NCI-H82 treated with DMSO at 0.1 percent for 48 hours (cell line): ENCODE data around the gene GLI2.

Source experiments
- DNase-seq: peaks from one replicate; lab custom pipeline; 2025; ENCODE audit not compliant: unreplicated experiment; lab: John Stamatoyannopoulos, UW

Gene GLI2

GRCh38 chr2:120754067-120754960 is 18.6 kb downstream of the GLI2 start:
- no peak for DNase-seq

DNA sequence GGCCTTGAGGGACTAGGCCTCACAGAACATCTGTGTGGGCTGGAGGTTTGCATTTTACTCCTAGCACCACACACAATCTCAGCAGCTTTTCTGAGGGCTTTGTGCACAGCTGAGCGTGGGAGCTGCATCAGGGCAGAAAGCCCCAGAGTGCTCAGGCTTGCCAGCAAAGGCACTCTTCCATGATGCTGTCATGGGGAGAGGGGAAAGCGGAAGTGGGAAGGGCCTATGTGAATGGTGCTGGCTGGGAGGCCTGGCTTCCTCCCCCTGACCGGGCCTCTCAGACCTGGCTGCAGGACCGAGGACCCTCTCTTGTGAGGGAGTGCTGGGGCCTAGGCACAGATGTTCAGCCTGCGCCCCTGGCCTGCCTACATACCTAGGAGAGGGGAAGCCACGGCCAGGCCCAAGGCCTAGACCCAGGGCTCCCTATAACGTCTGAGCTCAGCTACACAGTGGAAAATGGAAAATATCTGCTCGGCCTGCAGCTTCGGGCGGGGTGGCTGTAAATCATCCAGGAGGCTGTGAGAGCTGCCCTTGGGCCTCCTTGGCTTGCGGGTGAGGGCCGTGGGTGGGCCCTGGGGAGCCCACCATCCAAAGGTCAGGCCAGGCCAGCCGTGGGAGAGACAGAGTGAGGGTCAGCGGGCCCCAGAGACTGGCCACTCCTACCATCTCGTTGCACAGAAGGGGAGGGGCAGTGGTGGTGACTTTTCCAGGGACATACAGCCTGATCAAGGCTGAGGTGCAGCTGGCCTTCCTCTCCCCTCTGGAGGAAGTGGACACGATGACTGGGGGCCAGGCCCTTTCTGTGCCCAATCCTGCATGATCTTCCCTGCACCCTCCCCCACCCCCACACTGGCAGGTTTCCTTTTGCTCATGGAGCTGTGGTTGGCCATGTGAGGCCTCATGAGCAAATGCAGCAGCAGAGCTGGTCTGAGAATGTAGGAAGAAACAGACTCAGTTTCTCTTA is 22.8 kb downstream of the GLI2 start:
- no peak for DNase-seq

GRCh38 chr2:120759543-120760331 is 24.1 kb downstream of the GLI2 start:
- DNase-seq = no peak

DNA sequence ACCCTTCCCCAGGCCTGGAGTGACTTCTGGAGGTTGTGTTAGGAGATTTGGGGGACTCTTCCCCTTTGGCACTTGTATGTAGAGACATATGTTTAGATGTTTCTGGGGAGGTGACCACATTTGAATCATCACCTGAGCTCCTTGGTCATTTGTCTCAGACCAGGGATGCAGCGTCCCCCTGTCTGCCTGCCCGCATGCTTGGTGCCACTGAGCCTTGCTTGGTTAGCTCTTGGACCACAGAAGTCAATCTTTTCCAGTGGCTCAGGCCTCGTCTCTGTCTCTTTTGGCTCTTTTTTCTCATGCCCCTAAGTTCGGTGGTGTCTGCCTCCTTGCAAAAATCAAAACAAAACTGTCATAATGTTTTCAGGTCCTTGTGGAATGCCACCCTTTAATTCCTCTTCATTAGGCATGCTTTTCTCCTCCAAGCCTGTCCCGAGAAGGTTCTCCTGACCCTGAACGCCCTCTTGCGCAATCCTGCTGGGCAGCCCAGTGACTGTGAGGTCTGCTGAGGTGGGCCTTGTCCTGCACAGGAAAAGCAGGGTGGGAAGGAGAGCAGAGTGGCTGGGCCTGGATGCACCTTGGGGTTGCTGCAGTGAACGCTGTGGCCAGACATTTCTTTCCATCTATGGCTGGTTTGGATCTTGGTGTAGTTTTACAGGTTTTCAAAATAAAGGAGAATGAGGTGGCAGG is 24.9 kb downstream of the GLI2 start:
- DNase-seq = no peak

DNA sequence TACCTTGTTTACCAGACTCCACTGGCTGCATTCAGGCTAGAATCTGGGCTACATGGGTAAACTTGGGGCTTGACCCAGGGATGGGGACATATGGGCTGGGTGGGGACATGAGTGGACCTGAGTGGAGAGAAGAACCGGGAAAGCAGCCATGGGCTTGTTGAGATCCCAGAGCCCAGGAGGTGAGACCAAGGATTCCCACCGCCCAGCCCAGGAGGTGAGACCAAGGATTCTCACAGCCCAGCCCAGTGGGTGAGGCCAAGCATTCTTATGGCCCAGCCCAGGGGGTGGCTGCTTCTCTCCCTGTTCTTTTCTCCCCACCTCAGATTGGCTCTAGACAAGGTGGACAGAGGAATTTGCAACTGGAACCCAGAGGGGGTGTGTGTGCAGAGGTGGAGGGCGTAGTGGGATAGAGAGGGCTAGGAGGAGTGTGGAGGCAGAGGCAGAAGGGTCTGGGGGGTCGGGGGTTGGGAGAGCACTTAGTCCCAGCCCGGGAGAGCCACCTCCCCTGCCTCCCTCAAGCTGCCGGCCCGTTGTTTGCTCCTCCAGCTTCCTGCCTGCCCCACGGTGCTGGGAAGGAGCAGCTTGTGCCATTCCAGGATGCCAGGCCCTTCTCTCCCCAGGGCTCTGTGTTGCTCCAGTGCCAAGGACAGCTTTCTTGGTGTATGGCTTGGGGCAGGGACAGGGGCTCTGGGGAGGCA is 25.6 kb downstream of the GLI2 start:
- DNase-seq = no peak

DNA sequence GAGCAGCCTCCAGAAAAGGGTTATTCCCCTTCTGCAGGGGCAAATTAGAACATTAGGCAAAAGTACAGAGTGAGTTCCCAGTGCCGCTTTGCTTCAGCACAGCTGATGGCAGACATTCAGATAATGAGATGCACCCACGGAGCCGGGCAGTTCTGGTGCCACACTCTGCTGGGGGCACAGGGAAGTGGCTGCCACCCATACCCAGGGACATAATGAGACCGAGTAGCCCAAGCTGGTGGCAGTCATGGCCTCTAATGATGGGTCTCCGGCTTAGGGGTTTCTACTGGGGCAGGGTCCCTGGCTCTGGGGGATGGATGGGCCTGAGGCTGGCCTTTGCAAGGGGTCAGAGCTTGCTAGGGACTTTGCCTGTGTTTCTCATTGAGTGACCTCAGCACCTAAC is 26.2 kb downstream of the GLI2 start:
- DNase-seq = no peak

DNA sequence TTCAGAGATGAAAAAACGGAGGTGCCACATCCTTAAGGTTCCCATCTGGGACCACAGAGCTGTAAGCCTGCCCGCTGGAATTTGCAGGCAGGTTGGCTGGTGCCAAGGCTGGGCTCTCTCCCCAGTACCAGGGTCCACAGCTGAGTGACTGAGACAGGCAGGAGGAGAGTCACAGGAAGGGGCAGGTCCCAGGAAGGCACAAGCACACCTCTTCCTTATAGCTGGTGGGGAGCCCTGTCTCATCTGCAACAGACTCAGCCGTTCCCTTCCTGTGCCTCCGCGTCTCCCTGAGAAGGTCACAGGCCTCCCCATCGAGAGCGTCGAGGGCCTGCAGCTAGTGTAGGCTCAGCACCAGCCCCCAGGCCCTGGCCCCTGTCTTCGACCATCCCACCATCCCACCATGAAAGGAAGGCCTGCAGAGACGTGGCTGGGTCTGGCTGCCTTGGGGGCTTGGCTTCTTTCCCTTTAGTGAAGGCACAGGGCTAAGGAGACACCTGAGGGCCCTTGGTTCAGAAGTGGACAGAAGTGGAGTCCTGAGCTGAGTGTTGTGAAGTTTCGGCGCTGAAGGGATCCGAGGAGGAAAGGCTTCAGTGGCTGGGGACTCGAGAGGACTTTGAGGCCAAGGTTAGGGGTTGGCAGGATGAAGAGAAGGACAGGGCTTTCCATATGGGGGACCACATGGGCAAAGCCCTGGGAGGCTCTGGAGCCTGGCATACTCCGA is 26.8 kb downstream of the GLI2 start:
- DNase-seq = no peak

DNA sequence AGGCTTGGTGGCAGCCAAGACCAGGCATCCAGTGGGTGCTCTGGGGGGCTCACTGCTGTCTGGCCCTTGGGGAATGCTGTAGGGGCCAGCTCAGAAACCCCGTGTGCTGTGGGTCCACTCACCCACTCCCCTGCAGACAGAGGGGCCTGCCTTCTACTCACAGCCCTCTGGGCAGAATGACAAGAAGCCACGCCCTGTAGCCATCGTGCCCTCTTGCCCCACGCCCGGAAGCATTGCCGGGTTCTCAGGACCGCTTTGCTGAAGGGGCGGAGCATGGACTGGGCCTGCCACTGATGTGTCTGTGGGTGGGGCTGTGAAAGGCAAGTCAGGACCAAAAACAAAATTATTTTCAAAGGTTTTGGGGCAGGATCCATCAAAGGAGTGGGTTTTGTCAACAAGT is 27.8 kb downstream of the GLI2 start:
- DNase-seq = no peak

DNA sequence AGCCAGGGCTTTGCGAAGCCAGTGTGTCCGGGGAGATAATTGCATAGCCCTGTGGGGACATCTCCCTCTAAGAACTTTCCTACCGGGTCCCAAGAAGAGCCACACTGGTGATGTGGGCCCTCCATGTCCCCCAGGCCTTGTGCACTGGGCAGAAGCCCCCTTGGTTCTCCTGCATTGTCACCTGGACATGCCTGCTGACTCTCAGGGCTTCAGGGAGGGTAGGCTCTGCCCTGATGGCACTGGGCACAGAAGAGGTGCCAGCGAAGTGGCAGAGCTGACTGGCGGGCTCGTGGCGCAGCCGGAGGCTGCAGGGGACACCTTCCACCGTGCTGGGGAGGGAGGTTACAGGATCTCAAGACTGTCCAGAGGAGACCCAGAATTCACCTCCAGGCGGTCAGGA is 28.3 kb downstream of the GLI2 start:
- DNase-seq = no peak

- DNase-seq = no peak
Measured at GRCh38 chr2:120764492-120764891, 28.8 kb downstream of the GLI2 start.

DNA sequence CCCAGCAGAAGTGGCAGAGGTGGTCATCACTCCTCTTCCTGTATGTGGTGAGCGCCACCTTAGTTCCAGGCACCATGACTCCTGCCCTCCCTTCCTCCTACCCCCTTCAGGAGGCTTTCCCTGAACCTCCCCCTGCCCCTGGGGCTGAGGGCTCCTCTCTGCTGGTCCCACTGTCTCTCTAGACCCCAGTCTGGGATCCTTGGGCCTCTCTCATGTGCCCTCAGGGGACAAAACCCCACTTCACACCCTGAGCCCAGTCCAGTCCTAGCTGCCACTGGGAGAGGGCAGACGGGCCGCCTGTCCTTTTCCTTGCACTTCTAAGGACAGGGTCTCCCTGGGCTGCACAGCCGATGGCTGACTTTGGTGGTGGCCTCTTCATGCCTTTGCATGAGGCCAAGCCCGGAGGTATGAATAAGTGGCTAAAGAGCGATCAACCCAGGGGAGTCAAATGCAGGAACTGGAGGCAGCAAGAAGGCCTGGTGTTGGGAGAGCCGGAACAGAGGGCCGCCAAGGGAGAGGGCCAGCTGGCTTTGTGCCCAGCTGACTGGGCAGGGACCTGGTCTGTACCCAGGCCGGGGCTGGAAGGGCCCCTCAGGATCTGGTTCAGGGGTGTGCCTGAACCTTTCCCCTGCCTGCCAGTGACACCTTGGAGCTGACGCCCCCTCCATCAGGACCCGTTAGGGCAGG is 29.5 kb downstream of the GLI2 start:
- no peak for DNase-seq

GRCh38 chr2:120765678-120766469 is 30.2 kb downstream of the GLI2 start:
- DNase-seq = no peak

GRCh38 chr2:120766470-120767351 is 31.0 kb downstream of the GLI2 start:
- DNase-seq = no peak

DNA sequence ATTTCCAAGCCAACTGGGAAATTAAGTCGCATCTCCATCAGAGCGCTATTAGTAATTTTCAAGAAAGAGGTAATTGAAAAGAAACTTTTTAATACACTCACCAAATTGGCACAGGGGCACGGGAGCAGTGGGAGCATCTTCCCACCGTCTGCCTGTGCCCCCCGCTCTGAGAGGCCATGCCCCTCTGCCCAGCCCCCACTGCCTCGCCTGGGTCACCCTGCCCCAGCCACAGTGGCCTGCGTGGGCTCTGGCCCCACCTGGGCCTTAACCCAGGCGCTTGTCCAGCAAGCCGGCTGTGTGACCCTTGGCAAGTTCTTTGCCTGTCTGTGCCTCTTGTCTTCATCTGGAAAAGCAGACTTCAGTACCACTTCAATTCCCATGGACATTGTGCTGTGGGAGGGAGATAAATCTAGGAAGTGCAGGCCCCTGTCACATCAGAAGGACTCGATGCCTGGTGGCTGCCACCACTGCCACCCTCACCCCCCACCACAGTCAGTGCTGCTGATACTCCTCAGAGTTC is 31.9 kb downstream of the GLI2 start:
- no peak for DNase-seq

GRCh38 chr2:120768112-120769048 is 32.7 kb downstream of the GLI2 start:
- no peak for DNase-seq
